Liver (tissue), 9 donors: ENCODE data around the gene PROB1. TPM values are rescaled to one million over a fixed set of nuclear protein-coding genes. Genes with fewer than 3 reads are reported as not detected.

Experiments used
- DNase-seq: peaks from one replicate; pipeline ENCODE4 v3.0.0-alpha.2; 2017; ENCODE audit warnings: low spot score
- H3K27ac ChIP-seq, 2 donors: one replicate each; pipeline ENCODE4 v1.7.0; 2013; ENCODE audit warnings: inconsistent platforms in 2 of 2, low read length in 2 of 2, control low read depth in 1 of 2, low read depth in 1 of 2, mild to moderate bottlenecking in 1 of 2
- H3K27me3 ChIP-seq, 4 donors: one replicate each; pipeline versions ENCODE4 v1.6.1 to v1.7.0; 2013; ENCODE audit warnings: low read length in 3 of 4, inconsistent platforms in 1 of 4, mild to moderate bottlenecking in 1 of 4, moderate library complexity in 1 of 4; ENCODE audit not compliant: control insufficient read depth in 4 of 4, insufficient read depth in 4 of 4
- H3K36me3 ChIP-seq, 4 donors: one replicate each; pipeline versions ENCODE4 v1.6.1 to v1.7.0; 2013; ENCODE audit warnings: low read length in 3 of 4, mild to moderate bottlenecking in 3 of 4, low read depth in 1 of 4, moderate library complexity in 1 of 4; ENCODE audit not compliant: control insufficient read depth in 4 of 4, insufficient read depth in 3 of 4
- H3K4me1 ChIP-seq, 4 donors: one replicate each; pipeline versions ENCODE4 v1.6.1 to v1.7.0; 2013; ENCODE audit warnings: low read length in 3 of 4, mild to moderate bottlenecking in 3 of 4, moderate library complexity in 1 of 4; ENCODE audit not compliant: control insufficient read depth in 4 of 4, insufficient read depth in 4 of 4
- H3K4me3 ChIP-seq, 3 donors: one replicate each; pipeline versions ENCODE4 v1.6.1 to v1.7.0; 2013; ENCODE audit warnings: low read length in 3 of 3, control low read depth in 1 of 3, low read depth in 1 of 3, mild to moderate bottlenecking in 1 of 3
- H3K9ac ChIP-seq, 2 donors: one replicate each; pipeline ENCODE4 v1.7.0; 2013; ENCODE audit warnings: low read length in 2 of 2, mild to moderate bottlenecking in 2 of 2, moderate library complexity in 2 of 2, control low read depth in 1 of 2, low read depth in 1 of 2
- H3K9me3 ChIP-seq, 4 donors: one replicate each; pipeline versions ENCODE4 v1.6.1 to v1.7.0; 2013; ENCODE audit warnings: low read length in 3 of 4; ENCODE audit not compliant: control insufficient read depth in 4 of 4
- ATF3 ChIP-seq: IDR thresholded peaks from 2 replicates; pipeline ENCODE4 v1.6.1; 2016; ENCODE audit warnings: antibody characterized with exemption
- EGR1 ChIP-seq, 2 donors: IDR thresholded peaks; 2 replicates each; pipeline ENCODE4 v1.6.1; 2016 to 2018; ENCODE audit warnings: antibody characterized with exemption in 2 of 2, low read depth in 2 of 2
- FOXA1 ChIP-seq: IDR thresholded peaks from 2 replicates; pipeline ENCODE4 v1.6.1; 2016; ENCODE audit warnings: antibody characterized with exemption
- FOXA2 ChIP-seq: IDR thresholded peaks from 2 replicates; pipeline ENCODE4 v1.6.1; 2016; ENCODE audit warnings: antibody characterized with exemption
- HNF4A ChIP-seq, 2 donors: conservative IDR thresholded peaks; 2 replicates each; pipeline ENCODE4 v1.6.1; 2016; ENCODE audit warnings: antibody characterized with exemption in 2 of 2, mild to moderate bottlenecking in 2 of 2
- JUND ChIP-seq, 2 donors: IDR thresholded peaks; 2 replicates each; pipeline ENCODE4 v1.6.1; 2016; ENCODE audit warnings: antibody characterized with exemption in 2 of 2
- MAX ChIP-seq: IDR thresholded peaks from 2 replicates; pipeline ENCODE4 v1.6.1; 2016; ENCODE audit warnings: antibody characterized with exemption
- NR2F2 ChIP-seq: IDR thresholded peaks from 2 replicates; pipeline ENCODE4 v1.6.1; 2016; ENCODE audit warnings: antibody characterized with exemption
- RAD21 ChIP-seq, 2 donors: IDR thresholded peaks; 2 replicates each; pipeline ENCODE4 v1.6.1; 2016; ENCODE audit warnings: antibody characterized with exemption in 2 of 2, mild to moderate bottlenecking in 2 of 2
- REST ChIP-seq: IDR thresholded peaks from 2 replicates; pipeline ENCODE4 v1.6.1; 2016; ENCODE audit warnings: antibody characterized with exemption, mild to moderate bottlenecking
- SP1 ChIP-seq: IDR thresholded peaks from 2 replicates; pipeline ENCODE4 v1.6.1; 2018; ENCODE audit warnings: antibody characterized with exemption, mild to moderate bottlenecking
- YY1 ChIP-seq: IDR thresholded peaks from 2 replicates; pipeline ENCODE4 v1.6.1; 2016; ENCODE audit warnings: antibody characterized with exemption, mild to moderate bottlenecking
- ZBTB33 ChIP-seq: IDR thresholded peaks from 2 replicates; pipeline ENCODE4 v1.6.1; 2016; ENCODE audit warnings: antibody characterized with exemption
- WGBS: extraction: QIAGEN DNeasy Blood & Tissue Kit; methylation state at CpG from one replicate; pipeline ENCODE4 v1.1.7; 2013; 5-methylcytosine and 5-hydroxymethylcytosine counted together
- polyA plus RNA-seq, 2 donors: library from polyadenylated mRNA; stranded (reverse) in 1 of 2; unstranded in 1 of 2; fragments of 200-250 nt in 1 of 2; fragments of >200 nt in 1 of 2; fragmentation: Nextera tagmentation in 1 of 2; extraction: Ambion mirVana in 1 of 2; gene quantifications; one replicate each; pipeline versions ENCODE4 v1.2.1 to v1.2.3, GENCODE V29; 2013 to 2015
- total RNA-seq, 2 donors: library from RNA; depleted of rRNA; stranded (reverse); fragments of >200 nt; gene quantifications; one replicate each; pipeline ENCODE4 v1.2.3, GENCODE V29; 2014
- donor health status: healthy.
- donor health status: healthy.
- donor health status: healthy.
- donor health status: healthy.
- donor health status: healthy.

Gene PROB1
- total and polyA plus RNA-seq, 4 donors: 0.04 to 0.67 (median 0.34) TPM

GRCh38 chr5:139439013-139439903, 44.4 kb upstream of the PROB1 start, which contains the start of gene DNAJC18:
Gene DNAJC18, minus strand, starts transcription at chr5:139439525. Its CDS starts 80 bp downstream, at chr5:139439445.
- H3K27ac ChIP-seq: peak within 1 kb of the TSS; percentile 68 to 81
- DNase-seq: peak; percentile 90
- peaks cover 0 to 11% (median 2%) of the 10 kb centered on the region in 4 donors for H3K4me1 ChIP-seq
- TF ChIP-seq SP1 (no peak), FOXA1 (no peak), EGR1 (IDR thresholded peaks at IDR 0.05; ENCODE audit: low read depth in 2 of 2) (no peak), MAX (peak; percentile 18), YY1 (peak; percentile 30), ATF3 (no peak), RAD21 (IDR thresholded peaks at IDR 0.05) (peak in 1 of 2 donors; percentile 26), REST (no peak), NR2F2 (peak; percentile 38)
- no peaks in the 10 kb centered on the region for H3K36me3 ChIP-seq
- no peaks in the 10 kb centered on the region for H3K9me3 ChIP-seq
- H3K9ac ChIP-seq: peak within 1 kb of the TSS; percentile 39 to 82
- no peaks in the 10 kb centered on the region for H3K27me3 ChIP-seq
- WGBS: 5% methylated on average over 49 of the region's 49 CpGs
- H3K4me3 ChIP-seq: peak within 1 kb of the TSS; percentile 72 to 90 (median 86)

GRCh38 chr5:139438707-139439012, 43.8 kb upstream of the PROB1 start:
- WGBS: 38% methylated on average over 8 of the region's 8 CpGs
- H3K4me1 ChIP-seq: peaks cover 0 to 11% (median 2%) of the 10 kb centered on the region in 4 donors
- TF ChIP-seq EGR1 (IDR thresholded peaks at IDR 0.05; ENCODE audit: low read depth in 2 of 2): no peak
- TF ChIP-seq HNF4A (conservative IDR thresholded peaks at IDR 0.05): no peak
- TF ChIP-seq NR2F2: no peak
- TF ChIP-seq FOXA2: no peak
- TF ChIP-seq JUND (IDR thresholded peaks at IDR 0.05): no peak
- TF ChIP-seq FOXA1: no peak
- TF ChIP-seq MAX: no peak
- no peak for TF ChIP-seq ZBTB33
- H3K27ac ChIP-seq: no peak overlapping the region
- H3K27me3 ChIP-seq: no peaks in the 10 kb centered on the region
- H3K36me3 ChIP-seq: no peaks in the 10 kb centered on the region
- H3K9ac ChIP-seq: no peak overlapping the region
- H3K4me3 ChIP-seq: peak overlapping the region; percentile 72 to 90 (median 86)
- no peaks in the 10 kb centered on the region for H3K9me3 ChIP-seq
- no peak for DNase-seq
